HG02642 (cell line): ENCODE data around the gene NAA11.
"Not testable (repeated sequence)": the region's sequence is repeated elsewhere in the genome, so short reads cannot be mapped to it uniquely, and the experiment has no call there.

ENCODE experiments used
- ATAC-seq: cut with Tn5 transposase; IDR thresholded peaks from one replicate; pipeline ENCODE4 v1.9.1; 2021; ENCODE audit warnings: mild to moderate bottlenecking; ENCODE audit not compliant: unreplicated experiment, poor library complexity

Gene NAA11

GRCh38 chr4:79311279-79311678 lies 14.6 kb downstream of the NAA11 start:
- ATAC-seq = no peak

GRCh38 chr4:79308971-79309370 lies 16.9 kb downstream of the NAA11 start:
- no peak for ATAC-seq

- ATAC-seq = no peak
These were observed 17.7 kb downstream of the NAA11 start for GRCh38 chr4:79308137-79308536.

GRCh38 chr4:79306795-79307194 lies 19.1 kb downstream of the NAA11 start:
- ATAC-seq = no peak

GRCh38 chr4:79300280-79300679 lies 25.6 kb downstream of the NAA11 start:
- ATAC-seq = no peak

GRCh38 chr4:79298484-79298883 lies 27.4 kb downstream of the NAA11 start:
- no peak for ATAC-seq

- no peak for ATAC-seq
These were observed 27.8 kb downstream of the NAA11 start for GRCh38 chr4:79298027-79298426.

GRCh38 chr4:79297479-79297878 lies 28.4 kb downstream of the NAA11 start:
- ATAC-seq = no peak

GRCh38 chr4:79296768-79297428 lies 29.0 kb downstream of the NAA11 start:
- no peak for ATAC-seq

- ATAC-seq = no peak
These were observed 30.8 kb downstream of the NAA11 start for GRCh38 chr4:79295086-79295485.

- no peak for ATAC-seq
These were observed 31.8 kb downstream of the NAA11 start for GRCh38 chr4:79294064-79294463.

GRCh38 chr4:79292008-79292407 lies 33.9 kb downstream of the NAA11 start:
- no peak for ATAC-seq

GRCh38 chr4:79290376-79290775 lies 35.5 kb downstream of the NAA11 start:
- ATAC-seq = no peak

GRCh38 chr4:79288185-79288584 lies 37.7 kb downstream of the NAA11 start:
- no peak for ATAC-seq

GRCh38 chr4:79287718-79288117 lies 38.1 kb downstream of the NAA11 start:
- no peak for ATAC-seq

GRCh38 chr4:79287076-79287475 lies 38.8 kb downstream of the NAA11 start:
- no peak for ATAC-seq

- no peak for ATAC-seq
These were observed 44.1 kb downstream of the NAA11 start for GRCh38 chr4:79281566-79282359.

- not testable (repeated sequence) for ATAC-seq
These were observed 48.4 kb downstream of the NAA11 start for GRCh38 chr4:79277467-79277866.

- ATAC-seq = no peak
These were observed 51.9 kb downstream of the NAA11 start for GRCh38 chr4:79273915-79274314.

GRCh38 chr4:79272761-79273160 lies 53.1 kb downstream of the NAA11 start:
- no peak for ATAC-seq

- no peak for ATAC-seq
These were observed 53.7 kb downstream of the NAA11 start for GRCh38 chr4:79272126-79272525.

- no peak for ATAC-seq
These were observed 58.2 kb downstream of the NAA11 start for GRCh38 chr4:79267671-79268070.
